ENCODE results near the gene KRTAP5-8.

- TF ChIP-seq CTCF (IDR thresholded peaks at IDR 0.05) (no peak), POLR2AphosphoS5 (IDR thresholded peaks at IDR 0.05; ENCODE audit: insufficient read depth in 1 of 2, low read depth in 1 of 2) (no peak), POLR2A (IDR thresholded peaks at IDR 0.05) (no peak)
Measured at GRCh38 chr11:71496421-71496820, 41.4 kb upstream of the KRTAP5-8 start.
